Measurements from ENCODE around the gene UBR1. TPM values are rescaled to one million over a fixed set of nuclear protein-coding genes. Genes with fewer than 3 reads are reported as not detected.

Gene UBR1
- total RNA-seq, 1 experiment from 2014 or later, result 22.2 TPM

DNA sequence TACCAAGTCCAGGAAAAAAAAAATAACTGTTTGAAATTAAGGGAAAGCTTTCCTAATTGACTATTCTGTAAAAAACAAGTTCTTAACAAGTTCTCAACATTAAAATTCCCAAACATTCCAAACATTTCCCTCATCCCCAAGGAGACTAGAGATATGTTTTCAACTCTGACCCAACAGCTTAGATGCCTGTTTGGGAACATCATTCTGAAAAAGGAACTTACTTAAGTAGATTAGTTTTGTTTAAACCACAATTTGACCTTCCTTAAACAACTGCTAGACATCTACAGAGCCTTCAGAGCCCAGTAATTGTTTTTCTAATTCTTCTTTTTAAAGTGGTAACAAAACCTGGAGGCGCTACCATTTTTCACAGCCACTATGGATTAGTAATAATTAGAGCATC, 12.8 kb downstream of the UBR1 start:
- Histone ChIP-seq H3K79me2 (ENCODE audit: insufficient read depth, low read length) (no peaks in the 10 kb centered on the region), H3K4me2 (ENCODE audit: insufficient read depth, insufficient read length, low read length) (no peak overlapping the region), H2AK5ac (ENCODE audit: insufficient read length, low read length) (no peak overlapping the region), H2BK5ac (ENCODE audit: insufficient read length, low read length) (no peak overlapping the region), H4K20me1 (ENCODE audit: control insufficient read depth, insufficient read depth, insufficient read length) (no peaks in the 10 kb centered on the region), H3K56ac (ENCODE audit: insufficient read length, low read depth, low read length) (no peak overlapping the region), H2BK12ac (ENCODE audit: insufficient read length, low read depth, low read length) (no peak overlapping the region), H3K27ac (ENCODE audit: insufficient read length, low read depth, low read length) (no peak overlapping the region), H2BK120ac (ENCODE audit: low read depth, low read length, poor library complexity, severe bottlenecking) (no peak overlapping the region), H3K9ac (ENCODE audit: extremely low read depth, insufficient read length, low read length) (no peak overlapping the region), H4K8ac (replicated peaks; ENCODE audit: insufficient read length, low read depth, low read length) (no peak overlapping the region), H3K23ac (ENCODE audit: insufficient read length, low read depth, low read length) (no peak overlapping the region), H3K27me3 (ENCODE audit: insufficient read depth, low read length) (no peaks in the 10 kb centered on the region), H2BK20ac (ENCODE audit: low read depth, low read length, poor library complexity, severe bottlenecking) (no peak overlapping the region), H3K14ac (ENCODE audit: insufficient read depth, low read length) (no peak overlapping the region), H3K79me1 (ENCODE audit: insufficient read depth, low read depth, low read length, poor library complexity, severe bottlenecking) (peaks cover 7% of the 10 kb centered on the region), H4K5ac (ENCODE audit: insufficient read length, low read depth, low read length) (no peak overlapping the region), H3K23me2 (ENCODE audit: insufficient read length, low read depth, low read length, poor library complexity, severe bottlenecking) (no peaks in the 10 kb centered on the region), H3K4me1 (ENCODE audit: insufficient read depth, low read length) (no peaks in the 10 kb centered on the region), H2BK15ac (ENCODE audit: low read depth, low read length) (no peak overlapping the region), H2AFZ (ENCODE audit: low read length) (no peak overlapping the region), H3K4ac (ENCODE audit: low read depth, low read length) (no peak overlapping the region), H4K91ac (ENCODE audit: insufficient read length, low read depth, low read length) (no peak overlapping the region), H3K9me3 (ENCODE audit: control insufficient read depth, low read depth, low read length) (no peaks in the 10 kb centered on the region), H3K18ac (ENCODE audit: insufficient read length, low read depth, low read length) (no peak overlapping the region), H3T11ph (ENCODE audit: low read length) (no peak overlapping the region)
- no peak for DNase-seq
- Mint-ChIP-seq H3K27ac (peak overlapping the region in 1 of 3 experiments; percentile 40; a peak in 1 of 7 replicates), H3K9me3 (no peaks in the 10 kb centered on the region), H3K4me1 (no peaks in the 10 kb centered on the region; a peak in 1 of 4 replicates), H3K27me3 (ENCODE audit: low read depth) (no peaks in the 10 kb centered on the region), H3K36me3 (ENCODE audit: insufficient read depth in 1 of 3, low read depth in 3 of 3) (peaks cover 4 to 16% (median 10%) of the 10 kb centered on the region in 3 experiments; a peak in 6 of 7 replicates), H3K4me3 (no peak overlapping the region)
- TF ChIP-seq, protein P1, sequence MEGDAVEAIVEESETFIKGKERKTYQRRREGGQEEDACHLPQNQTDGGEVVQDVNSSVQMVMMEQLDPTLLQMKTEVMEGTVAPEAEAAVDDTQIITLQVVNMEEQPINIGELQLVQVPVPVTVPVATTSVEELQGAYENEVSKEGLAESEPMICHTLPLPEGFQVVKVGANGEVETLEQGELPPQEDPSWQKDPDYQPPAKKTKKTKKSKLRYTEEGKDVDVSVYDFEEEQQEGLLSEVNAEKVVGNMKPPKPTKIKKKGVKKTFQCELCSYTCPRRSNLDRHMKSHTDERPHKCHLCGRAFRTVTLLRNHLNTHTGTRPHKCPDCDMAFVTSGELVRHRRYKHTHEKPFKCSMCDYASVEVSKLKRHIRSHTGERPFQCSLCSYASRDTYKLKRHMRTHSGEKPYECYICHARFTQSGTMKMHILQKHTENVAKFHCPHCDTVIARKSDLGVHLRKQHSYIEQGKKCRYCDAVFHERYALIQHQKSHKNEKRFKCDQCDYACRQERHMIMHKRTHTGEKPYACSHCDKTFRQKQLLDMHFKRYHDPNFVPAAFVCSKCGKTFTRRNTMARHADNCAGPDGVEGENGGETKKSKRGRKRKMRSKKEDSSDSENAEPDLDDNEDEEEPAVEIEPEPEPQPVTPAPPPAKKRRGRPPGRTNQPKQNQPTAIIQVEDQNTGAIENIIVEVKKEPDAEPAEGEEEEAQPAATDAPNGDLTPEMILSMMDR (conservative IDR thresholded peaks at IDR 0.05), result no peak
- WGBS (ENCODE audit: extremely low coverage, insufficient read length, low lambda C conversion rate), result no CpG with 5 or more reads among the region's 1 CpG
